OCI-LY1 (cell line): ENCODE data around the gene SLC29A2.
A peak's percentile ranks its signal among the peaks of the same experiment; 100 is the strongest.

ENCODE experiments used
- H2AFZ ChIP-seq: fragments of 200-600 bp; sonication (generic), shearing (Covaris generic); 2 replicates; pipeline ENCODE4 v1.6.0; 2014; ENCODE audit warnings: antibody characterized with exemption, mild to moderate bottlenecking, low read length
- H3F3A ChIP-seq: fragments of 200-600 bp; sonication (generic), shearing (Covaris generic); 2 replicates; pipeline ENCODE4 v1.6.0; 2014; ENCODE audit warnings: mild to moderate bottlenecking, antibody characterized with exemption, low read length, moderate library complexity; ENCODE audit not compliant: insufficient read depth
- H3K27ac ChIP-seq: fragments of 200-600 bp; sonication (generic); 2 replicates; pipeline ENCODE4 v1.5.1; 2014; ENCODE audit warnings: low read length, mixed run types, mild to moderate bottlenecking, low read depth; ENCODE audit not compliant: poor library complexity, severe bottlenecking
- H3K27me3 ChIP-seq: fragments of 200-600 bp; sonication (generic); 2 replicates; pipeline ENCODE4 v1.6.0; 2014; ENCODE audit warnings: antibody characterized with exemption, mild to moderate bottlenecking, low read length, moderate library complexity; ENCODE audit not compliant: insufficient read depth
- H3K36me3 ChIP-seq: fragments of 200-600 bp; sonication (generic); 2 replicates; pipeline ENCODE4 v1.6.1; 2014; ENCODE audit warnings: mild to moderate bottlenecking, antibody characterized with exemption, low read length, moderate library complexity, mixed read lengths; ENCODE audit not compliant: insufficient read depth
- H3K4me1 ChIP-seq: fragments of 200-600 bp; sonication (generic); 2 replicates; pipeline ENCODE4 v1.5.1; 2014; ENCODE audit warnings: mild to moderate bottlenecking, low read length, moderate library complexity; ENCODE audit not compliant: insufficient read depth, severe bottlenecking
- H3K4me2 ChIP-seq: fragments of 200-600 bp; sonication (generic), shearing (Covaris generic); 2 replicates; pipeline ENCODE4 v1.6.1; 2014; ENCODE audit warnings: low read length
- H3K4me3 ChIP-seq: fragments of 200-600 bp; sonication (generic); 2 replicates; pipeline ENCODE4 v1.5.1; 2014; ENCODE audit warnings: low read length, low read depth, mild to moderate bottlenecking, mixed read lengths; ENCODE audit not compliant: poor library complexity, severe bottlenecking
- H3K79me2 ChIP-seq: fragments of 200-600 bp; shearing (Covaris generic); 2 replicates; pipeline ENCODE4 v1.6.1; 2016; ENCODE audit warnings: mixed run types, low read length, mixed read lengths; ENCODE audit not compliant: insufficient read depth
- H3K9ac ChIP-seq: fragments of 200-600 bp; sonication (generic), shearing (Covaris generic); 2 replicates; pipeline ENCODE4 v1.6.1; 2014; ENCODE audit warnings: mild to moderate bottlenecking, low read length, mixed read lengths
- H3K9me2 ChIP-seq: fragments of 200-600 bp; sonication (generic), shearing (Covaris generic); 2 replicates; pipeline ENCODE4 v1.6.1; 2014; ENCODE audit warnings: low read depth, mild to moderate bottlenecking, low read length, mixed read lengths
- H3K9me3 ChIP-seq: fragments of 200-600 bp; shearing (Covaris generic); 2 replicates; pipeline ENCODE4 v1.6.1; 2014; ENCODE audit warnings: low read length, mixed read lengths
- H4K20me1 ChIP-seq: fragments of 200-600 bp; sonication (generic), shearing (Covaris generic); 2 replicates; pipeline ENCODE4 v1.6.0; 2016; ENCODE audit warnings: mild to moderate bottlenecking, low read length; ENCODE audit not compliant: insufficient read depth
- EZH2 ChIP-seq: fragments of 200-600 bp; sonication (generic), shearing (Covaris generic); IDR thresholded peaks from 2 replicates; pipeline ENCODE4 v1.8.0; 2017; ENCODE audit warnings: borderline replicate concordance, mixed run types, mild to moderate bottlenecking, antibody characterized with exemption, low read length, moderate library complexity, mixed read lengths
- TF ChIP-seq, protein P1 (sequence below): fragments of 200-600 bp; sonication (generic), shearing (Covaris generic); IDR thresholded peaks from 2 replicates; pipeline ENCODE4 v1.5.1; 2017; ENCODE audit warnings: mild to moderate bottlenecking, antibody characterized with exemption, low read length, moderate library complexity, mixed read lengths

SLC29A2 gene

DNA sequence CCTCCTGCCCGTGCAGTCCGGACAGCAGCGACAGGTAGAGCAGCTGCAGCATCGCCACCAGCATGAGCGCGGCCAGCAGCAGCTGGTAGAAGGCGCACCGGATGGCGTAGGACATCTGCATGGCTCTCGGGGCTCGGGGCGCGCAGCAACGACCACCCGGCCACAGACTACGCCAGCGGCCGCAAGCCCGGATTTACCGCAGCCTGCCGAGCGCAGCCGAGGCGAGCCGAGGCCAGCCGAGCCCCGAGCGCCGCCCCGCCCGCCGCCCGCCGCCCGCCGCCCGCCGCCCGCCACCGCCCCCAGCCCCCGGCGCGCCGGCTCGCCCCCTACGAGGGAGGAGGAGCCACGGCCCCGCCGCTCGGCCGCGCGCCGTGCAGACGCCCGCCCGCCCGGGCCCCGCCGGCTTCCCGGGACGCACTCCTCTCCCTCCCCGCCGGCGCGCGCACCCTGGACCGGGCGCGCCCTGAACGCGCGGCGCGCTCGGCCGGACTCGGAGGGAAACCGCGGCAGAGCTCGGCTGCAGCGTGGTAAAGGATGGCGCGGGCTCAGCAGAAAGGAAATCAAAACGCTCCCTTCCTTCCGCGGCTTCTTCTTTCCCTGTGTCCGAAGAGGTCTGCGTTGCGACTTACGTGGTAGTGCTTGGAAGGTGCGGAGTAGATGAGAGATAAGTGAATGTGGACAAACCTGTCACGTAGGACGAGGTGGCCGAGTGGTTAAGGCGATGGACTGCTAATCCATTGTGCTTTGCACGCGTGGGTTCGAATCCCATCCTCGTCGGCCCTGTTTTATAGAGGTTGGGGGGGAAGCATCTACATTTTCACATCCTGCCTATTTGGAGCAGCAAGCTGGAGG is 23.9 kb downstream of the SLC29A2 start, which contains the start of gene B4GAT1:
Gene B4GAT1 (minus strand): TSS at position 205 of the 852 bp plus-strand sequence. CDS start 84 bp downstream, at position 121.
- Histone ChIP-seq H3K36me3 (no peaks in the 10 kb centered on the region), H3K9me3 (no peaks in the 10 kb centered on the region), H3K4me1 (peaks cover 43% of the 10 kb centered on the region), H3K9me2 (no peaks in the 10 kb centered on the region), H3F3A (0 out of 2 replicates have a peak, but pooled peaks cover 4% of the 10 kb centered on the region), H3K4me2 (peak within 1 kb of the TSS; percentile 91), H3K79me2 (peaks cover 9% of the 10 kb centered on the region), H2AFZ (no peak within 1 kb of the TSS), H3K27ac (peak within 1 kb of the TSS; percentile 69), H3K4me3 (peak within 1 kb of the TSS; percentile 96), H3K27me3 (no peaks in the 10 kb centered on the region), H3K9ac (peak within 1 kb of the TSS; percentile 83), H4K20me1 (no peaks in the 10 kb centered on the region)
- TF ChIP-seq, protein P1, sequence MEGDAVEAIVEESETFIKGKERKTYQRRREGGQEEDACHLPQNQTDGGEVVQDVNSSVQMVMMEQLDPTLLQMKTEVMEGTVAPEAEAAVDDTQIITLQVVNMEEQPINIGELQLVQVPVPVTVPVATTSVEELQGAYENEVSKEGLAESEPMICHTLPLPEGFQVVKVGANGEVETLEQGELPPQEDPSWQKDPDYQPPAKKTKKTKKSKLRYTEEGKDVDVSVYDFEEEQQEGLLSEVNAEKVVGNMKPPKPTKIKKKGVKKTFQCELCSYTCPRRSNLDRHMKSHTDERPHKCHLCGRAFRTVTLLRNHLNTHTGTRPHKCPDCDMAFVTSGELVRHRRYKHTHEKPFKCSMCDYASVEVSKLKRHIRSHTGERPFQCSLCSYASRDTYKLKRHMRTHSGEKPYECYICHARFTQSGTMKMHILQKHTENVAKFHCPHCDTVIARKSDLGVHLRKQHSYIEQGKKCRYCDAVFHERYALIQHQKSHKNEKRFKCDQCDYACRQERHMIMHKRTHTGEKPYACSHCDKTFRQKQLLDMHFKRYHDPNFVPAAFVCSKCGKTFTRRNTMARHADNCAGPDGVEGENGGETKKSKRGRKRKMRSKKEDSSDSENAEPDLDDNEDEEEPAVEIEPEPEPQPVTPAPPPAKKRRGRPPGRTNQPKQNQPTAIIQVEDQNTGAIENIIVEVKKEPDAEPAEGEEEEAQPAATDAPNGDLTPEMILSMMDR, result no peak
- no peak for TF ChIP-seq EZH2

DNA sequence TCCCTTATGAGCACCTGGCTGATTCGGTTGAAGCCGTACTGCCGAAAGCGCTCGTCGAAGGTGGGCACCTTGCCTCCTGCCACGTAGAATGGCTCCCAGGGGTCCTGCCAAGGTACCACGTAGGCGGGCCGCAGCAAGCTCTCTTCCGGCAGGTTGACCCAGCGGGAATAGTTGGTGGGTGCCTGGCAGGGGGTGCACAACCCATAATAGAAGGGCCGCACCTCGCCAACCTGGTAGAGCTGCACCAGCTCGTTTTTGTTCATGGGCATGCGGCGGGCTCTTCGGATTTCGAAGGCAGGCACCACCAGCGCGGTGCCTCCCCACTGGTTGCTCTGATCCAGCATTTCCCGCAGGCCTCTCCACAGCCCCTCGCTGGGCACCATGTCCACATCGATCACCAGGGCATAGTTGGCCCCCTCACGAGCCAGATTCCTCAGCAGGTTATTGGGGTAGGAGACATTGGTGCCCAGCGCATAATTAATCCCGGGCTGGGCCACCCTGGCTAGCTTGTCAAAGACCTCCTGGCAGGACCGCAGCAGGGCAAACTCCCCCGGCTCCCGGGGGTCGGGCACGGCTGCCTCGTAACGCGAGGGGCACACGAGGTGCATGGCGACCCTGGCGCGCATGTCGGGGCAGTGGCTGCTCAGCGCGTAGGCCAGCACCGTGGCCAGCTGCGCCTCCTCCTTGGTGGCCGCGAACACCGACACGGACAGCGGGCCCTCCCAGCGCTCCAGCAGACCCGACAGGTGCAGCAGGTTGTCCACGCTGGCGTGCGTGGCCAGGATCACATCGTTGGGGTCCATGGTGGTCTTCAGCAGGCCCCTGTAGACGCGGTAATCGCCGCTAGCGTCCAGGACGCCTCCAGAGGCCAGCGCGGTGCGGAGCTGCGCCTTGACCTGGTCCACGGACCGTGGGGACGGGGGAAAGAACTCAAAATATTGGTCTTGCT is 24.8 kb downstream of the SLC29A2 start:
- 0 out of 2 replicates have a peak, but pooled peaks cover 4% of the 10 kb centered on the region for H3F3A ChIP-seq
- peaks cover 43% of the 10 kb centered on the region for H3K4me1 ChIP-seq
- no peaks in the 10 kb centered on the region for H3K9me3 ChIP-seq
- H3K4me3 ChIP-seq, result peak overlapping the region; percentile 96
- H3K79me2 ChIP-seq, result peaks cover 9% of the 10 kb centered on the region
- no peaks in the 10 kb centered on the region for H4K20me1 ChIP-seq
- H3K27ac ChIP-seq, result peak overlapping the region; percentile 69
- H3K4me2 ChIP-seq, result peak overlapping the region; percentile 91
- peaks cover 4% of the 10 kb centered on the region; the same call in 1 of the 2 replicates for H3K36me3 ChIP-seq
- H3K9ac ChIP-seq, result peak overlapping the region; percentile 83
- no peak for TF ChIP-seq EZH2
- no peaks in the 10 kb centered on the region for H3K27me3 ChIP-seq
- no peak overlapping the region for H2AFZ ChIP-seq
- no peaks in the 10 kb centered on the region for H3K9me2 ChIP-seq

DNA sequence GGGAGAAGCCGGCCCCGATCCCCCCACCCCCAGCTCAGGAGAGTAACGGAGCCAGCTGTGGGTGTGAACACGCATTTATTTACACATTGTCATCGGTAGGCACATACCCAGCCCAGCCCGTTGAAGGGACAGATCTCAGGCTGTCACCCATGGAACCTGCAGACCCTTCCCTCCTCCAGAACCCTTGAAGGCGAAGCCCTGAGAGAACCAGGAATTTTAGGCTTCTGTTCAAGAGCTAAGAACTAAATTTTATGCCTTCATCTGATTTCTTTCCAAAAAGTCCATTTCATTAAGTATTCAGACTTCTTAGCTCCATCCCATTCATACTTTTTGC is 26.3 kb downstream of the SLC29A2 start:
- H3K9ac ChIP-seq, result peak overlapping the region; percentile 83
- H3K36me3 ChIP-seq, result peaks cover 17% of the 10 kb centered on the region; the same call in 1 of the 2 replicates
- H3K27me3 ChIP-seq, result no peaks in the 10 kb centered on the region
- no peaks in the 10 kb centered on the region for H3K9me3 ChIP-seq
- peaks cover 43% of the 10 kb centered on the region for H3K4me1 ChIP-seq
- H3K9me2 ChIP-seq, result no peaks in the 10 kb centered on the region
- TF ChIP-seq EZH2, result no peak
- TF ChIP-seq, protein P1, result no peak
- H4K20me1 ChIP-seq, result no peaks in the 10 kb centered on the region
- H3F3A ChIP-seq, result 0 out of 2 replicates have a peak, but pooled peaks cover 4% of the 10 kb centered on the region
- peak overlapping the region; percentile 91 for H3K4me2 ChIP-seq
- H3K4me3 ChIP-seq, result peak overlapping the region; percentile 96
- H3K79me2 ChIP-seq, result peaks cover 9% of the 10 kb centered on the region
- H3K27ac ChIP-seq, result peak overlapping the region; percentile 69
- no peak overlapping the region for H2AFZ ChIP-seq
